Hepatocyte (in vitro differentiated cells): ENCODE measurements around the gene MGAT1. TPM values are rescaled to one million over a fixed set of nuclear protein-coding genes. Genes with fewer than 3 reads are reported as not detected.

Source experiments
- DNase-seq: peaks from one replicate; pipeline ENCODE4 v3.0.0-alpha.2; 2016; ENCODE audit warnings: low spot score
- H2AFZ ChIP-seq: fragments of 200-600 bp; sonication (generic); 2 replicates; pipeline ENCODE4 v1.6.0; 2016; ENCODE audit warnings: antibody characterized with exemption, mild to moderate bottlenecking
- H3K27ac ChIP-seq: fragments of 200-600 bp; sonication (generic); 2 replicates; pipeline ENCODE4 v1.5.1; 2016; ENCODE audit warnings: mild to moderate bottlenecking
- H3K27me3 ChIP-seq: fragments of 200-600 bp; sonication (generic); 2 replicates; pipeline ENCODE4 v1.6.1; 2016
- H3K36me3 ChIP-seq: fragments of 200-600 bp; sonication (generic); replicated peaks from 2 replicates; pipeline ENCODE4 v1.5.1; 2016; ENCODE audit warnings: low read depth; ENCODE audit not compliant: insufficient read depth
- H3K4me1 ChIP-seq: fragments of 200-600 bp; sonication (generic); 2 replicates; pipeline ENCODE4 v1.5.1; 2016; ENCODE audit warnings: mild to moderate bottlenecking, moderate library complexity; ENCODE audit not compliant: insufficient read depth
- H3K4me2 ChIP-seq: fragments of 200-600 bp; sonication (generic); 2 replicates; pipeline ENCODE4 v1.6.0; 2016
- H3K4me3 ChIP-seq: fragments of 200-600 bp; sonication (generic); 2 replicates; pipeline ENCODE4 v1.5.1; 2016; ENCODE audit warnings: mild to moderate bottlenecking
- H3K79me2 ChIP-seq: fragments of 200-600 bp; sonication (generic); 2 replicates; pipeline ENCODE4 v1.6.0; 2017; ENCODE audit warnings: mild to moderate bottlenecking
- H3K9me2 ChIP-seq: fragments of 200-600 bp; sonication (generic); replicated peaks from 2 replicates; pipeline ENCODE4 v1.6.0; 2017; ENCODE audit warnings: mild to moderate bottlenecking; ENCODE audit not compliant: insufficient read depth
- H3K9me3 ChIP-seq: fragments of 200-600 bp; sonication (generic); 2 replicates; pipeline ENCODE4 v1.5.1; 2016; ENCODE audit warnings: low read depth, mild to moderate bottlenecking
- H4K20me1 ChIP-seq: fragments of 200-600 bp; sonication (generic); 2 replicates; pipeline ENCODE4 v1.6.0; 2016; ENCODE audit warnings: mild to moderate bottlenecking; ENCODE audit not compliant: insufficient read depth, poor library complexity, severe bottlenecking
- CTCF ChIP-seq: fragments of 200-600 bp; sonication (generic); IDR thresholded peaks from 2 replicates; pipeline ENCODE4 v1.5.1; 2016; ENCODE audit warnings: antibody characterized with exemption, mild to moderate bottlenecking; ENCODE audit not compliant: poor library complexity
- EZH2 ChIP-seq: fragments of 200-600 bp; sonication (generic); IDR thresholded peaks from 2 replicates; pipeline ENCODE4 v1.6.1; 2016; ENCODE audit warnings: antibody characterized with exemption, mild to moderate bottlenecking, borderline replicate concordance
- EZH2phosphoT487 ChIP-seq: fragments of 200-600 bp; sonication (generic); IDR thresholded peaks from one replicate; pipeline ENCODE4 v1.6.1; 2018; ENCODE audit warnings: antibody characterized with exemption, mild to moderate bottlenecking, low read depth, moderate library complexity; ENCODE audit not compliant: unreplicated experiment, severe bottlenecking
- WGBS: methylation state at CpG from one replicate; pipeline ENCODE4 v1.1.6; 2016; ENCODE audit warnings: low lambda C conversion rate; ENCODE audit errors: missing lambda C conversion rate; 5-methylcytosine and 5-hydroxymethylcytosine counted together
- polyA plus RNA-seq: library from polyadenylated mRNA; unstranded; fragments of >200 nt; fragmentation: Nextera tagmentation; extraction: Ambion mirVana; gene quantifications from 2 replicates; pipeline ENCODE4 v1.2.1, GENCODE V29; 2016
- total RNA-seq: library from RNA; depleted of rRNA; stranded (reverse); fragments of >200 nt; gene quantifications from 2 replicates; pipeline ENCODE4 v1.2.3, GENCODE V29; 2014

The MGAT1 gene
- total and polyA plus RNA-seq, 2 experiments from 2014 or later = 137 to 151 TPM

- no peak for TF ChIP-seq EZH2
- no peak for TF ChIP-seq EZH2phosphoT487
- no peak for TF ChIP-seq CTCF
- Histone ChIP-seq H3K9me2 (no peaks in the 10 kb centered on the region), H3K27ac (no peak overlapping the region), H3K4me1 (no peaks in the 10 kb centered on the region), H3K27me3 (no peaks in the 10 kb centered on the region), H3K4me2 (no peak overlapping the region), H3K36me3 (peaks cover 10% of the 10 kb centered on the region), H2AFZ (no peak overlapping the region), H4K20me1 (no peaks in the 10 kb centered on the region), H3K79me2 (no peaks in the 10 kb centered on the region), H3K4me3 (no peak overlapping the region), H3K9me3 (peaks cover 8% of the 10 kb centered on the region)
- no peak for DNase-seq
- 43% methylated on average over 3 of the region's 3 CpGs for WGBS
Observed at GRCh38 chr5:180844432-180844831, 41.8 kb upstream of the MGAT1 start.

GRCh38 chr5:180839935-180840334, 37.3 kb upstream of the MGAT1 start:
- H3K4me3 ChIP-seq = no peak overlapping the region
- no peak for DNase-seq

GRCh38 chr5:180839227-180839626, 36.6 kb upstream of the MGAT1 start:
- Histone ChIP-seq H3K4me3 (no peak overlapping the region), H3K36me3 (no peaks in the 10 kb centered on the region), H2AFZ (no peak overlapping the region), H3K9me3 (no peaks in the 10 kb centered on the region), H4K20me1 (no peaks in the 10 kb centered on the region), H3K79me2 (no peaks in the 10 kb centered on the region), H3K27me3 (no peaks in the 10 kb centered on the region), H3K27ac (no peak overlapping the region), H3K4me2 (no peak overlapping the region), H3K9me2 (no peaks in the 10 kb centered on the region), H3K4me1 (no peaks in the 10 kb centered on the region)
- WGBS = 94% methylated on average over 2 of the region's 2 CpGs
- DNase-seq = no peak
- no peak for TF ChIP-seq CTCF
- TF ChIP-seq EZH2phosphoT487 = no peak
- no peak for TF ChIP-seq EZH2

More at GRCh38 chr5:180839935-180840334, 37.3 kb upstream of the MGAT1 start:
- H2AFZ ChIP-seq = no peak overlapping the region
- no peaks in the 10 kb centered on the region for H3K4me1 ChIP-seq
- no peaks in the 10 kb centered on the region for H4K20me1 ChIP-seq
- TF ChIP-seq EZH2phosphoT487 = no peak
- TF ChIP-seq CTCF = no peak
- TF ChIP-seq EZH2 = no peak
- H3K36me3 ChIP-seq = no peaks in the 10 kb centered on the region
- H3K27me3 ChIP-seq = no peaks in the 10 kb centered on the region
- H3K79me2 ChIP-seq = no peaks in the 10 kb centered on the region
- H3K9me2 ChIP-seq = no peaks in the 10 kb centered on the region
- H3K9me3 ChIP-seq = no peaks in the 10 kb centered on the region
- H3K27ac ChIP-seq = no peak overlapping the region
- no peak overlapping the region for H3K4me2 ChIP-seq
- 91% methylated on average over 3 of the region's 3 CpGs for WGBS

GRCh38 chr5:180837478-180837877, 34.9 kb upstream of the MGAT1 start:
- Histone ChIP-seq H3K4me1 (no peaks in the 10 kb centered on the region), H3K9me3 (no peaks in the 10 kb centered on the region), H4K20me1 (no peaks in the 10 kb centered on the region), H3K27ac (no peak overlapping the region), H3K9me2 (no peaks in the 10 kb centered on the region), H3K36me3 (no peaks in the 10 kb centered on the region), H3K79me2 (peaks cover 7% of the 10 kb centered on the region), H2AFZ (no peak overlapping the region), H3K27me3 (no peaks in the 10 kb centered on the region), H3K4me3 (no peak overlapping the region), H3K4me2 (no peak overlapping the region)
- no peak for TF ChIP-seq EZH2phosphoT487
- no peak for TF ChIP-seq EZH2
- TF ChIP-seq CTCF = no peak
- WGBS = 95% methylated on average over 4 of the region's 4 CpGs
- DNase-seq = no peak
